Right lobe of liver (tissue), 6 donors: ENCODE measurements around the gene TMEM213. TPM values are rescaled to one million over a fixed set of nuclear protein-coding genes. Genes with fewer than 3 reads are reported as not detected.

ENCODE experiments used
- ATAC-seq, 4 donors: fragments of 200-7000 bp; cut with Tn5 transposase; one replicate each; pipeline ENCODE4 v1.9.1; 2020; ENCODE audit warnings: mild to moderate bottlenecking in 4 of 4, moderate library complexity in 4 of 4
- DNase-seq, 3 donors: peaks; one replicate each; pipeline ENCODE4 v3.0.0-alpha.2; 2020
- H3K27ac ChIP-seq, 3 donors: fragments of 200-600 bp; one replicate each; pipeline ENCODE4 v1.8.0; 2022
- H3K27me3 ChIP-seq, 2 donors: fragments of 200-600 bp; one replicate each; pipeline ENCODE4 v1.8.0; 2022
- H3K36me3 ChIP-seq, 4 donors: fragments of 200-600 bp; sonication (generic) in 1 of 4; one replicate each; pipeline versions ENCODE4 v1.5.1 to v1.8.0; 2017 to 2022; ENCODE audit warnings: control low read depth in 1 of 4
- H3K4me1 ChIP-seq, 4 donors: fragments of 200-600 bp; sonication (generic) in 1 of 4; one replicate each; pipeline versions ENCODE4 v1.5.1 to v1.8.0; 2017 to 2022; ENCODE audit warnings: control low read depth in 1 of 4
- H3K4me3 ChIP-seq, 3 donors: fragments of 200-600 bp; one replicate each; pipeline ENCODE4 v1.8.0; 2022
- H3K9me3 ChIP-seq, 4 donors: fragments of 200-600 bp; sonication (generic) in 1 of 4; one replicate each; pipeline versions ENCODE4 v1.5.1 to v1.8.0; 2017 to 2022; ENCODE audit warnings: control low read depth in 1 of 4
- POLR2A ChIP-seq: fragments of 450-650 bp; IDR thresholded peaks from one replicate; pipeline ENCODE4 v1.6.1; 2017; ENCODE audit warnings: antibody characterized with exemption, mild to moderate bottlenecking
- WGBS: methylation state at CpG from one replicate; pipeline ENCODE4 v1.1.6; 2018; ENCODE audit warnings: low coverage, low lambda C conversion rate; ENCODE audit not compliant: insufficient coverage; ENCODE audit errors: missing lambda C conversion rate; 5-methylcytosine and 5-hydroxymethylcytosine counted together
- intact Hi-C, 2 donors: fragments of 100-400 bp; cut with DNase I; formaldehyde crosslinking; loops; one replicate each; pipeline versions ENCODE4 v1.11.2 to v1.14.1; 2022
- total RNA-seq, 6 experiments: library from RNA; depleted of rRNA in 2 of 6; stranded (reverse); fragments of >200 nt in 2 of 6; fragmentation: NEBNext Ultra II Directional in 3 of 6; extraction: Animal tissue kit (Norgen Biotek cat#: 25700) in 3 of 6; gene quantifications; one replicate each; pipeline versions ENCODE4 v1.1.0 to v1.2.4, GENCODE V29; 2016 to 2023
- TF ChIP-seq, protein P1 (sequence below), 4 donors: fragments of 200-600 bp in 3 of 4; fragments of 450-650 bp in 1 of 4; IDR thresholded peaks; one replicate each; pipeline versions ENCODE4 v1.5.1 to v1.8.0; 2016 to 2022; ENCODE audit warnings: antibody characterized with exemption in 4 of 4, mild to moderate bottlenecking in 2 of 4
- donor health status: DM: no; HTN: yes; CAD: no.
- donor health status: DM: no; HTN: no; CAD: no.
- donor health status: DM: no; HTN: no; CAD: no.
- donor health status: DM: no; HTN: yes; CAD: no.
- donor health status: DM: no; HTN: yes; CAD: no.

TMEM213 gene
- total RNA-seq, 6 experiments from 2014 or later: not detected

DNA sequence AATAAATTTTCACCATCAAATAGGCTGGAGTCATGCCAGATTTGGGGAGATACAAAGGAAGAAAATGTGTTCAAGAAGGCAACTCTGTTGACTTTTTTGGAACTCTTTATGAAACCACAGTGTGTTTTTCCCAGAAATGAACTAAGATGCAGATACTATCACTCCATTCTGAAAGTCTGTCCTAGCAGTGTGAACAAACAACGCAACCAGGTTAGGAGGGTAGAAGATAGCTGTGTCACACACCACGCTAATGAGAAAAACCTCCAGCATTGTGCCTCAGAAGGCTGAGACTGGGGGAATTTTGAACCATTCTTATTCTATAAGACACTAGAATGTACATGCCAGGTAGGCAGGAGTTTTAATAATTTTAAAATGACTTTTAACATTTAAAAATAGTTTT, 16.2 kb downstream of the TMEM213 start:
- H3K27me3 ChIP-seq: no peaks in the 10 kb centered on the region
- no peak for DNase-seq
- intact Hi-C loops: no loop called here
- no peak overlapping the region for H3K4me3 ChIP-seq
- H3K4me1 ChIP-seq: no peaks in the 10 kb centered on the region
- 53% methylated on average over 2 of the region's 2 CpGs for WGBS
- H3K36me3 ChIP-seq: no peaks in the 10 kb centered on the region
- TF ChIP-seq, protein P1, sequence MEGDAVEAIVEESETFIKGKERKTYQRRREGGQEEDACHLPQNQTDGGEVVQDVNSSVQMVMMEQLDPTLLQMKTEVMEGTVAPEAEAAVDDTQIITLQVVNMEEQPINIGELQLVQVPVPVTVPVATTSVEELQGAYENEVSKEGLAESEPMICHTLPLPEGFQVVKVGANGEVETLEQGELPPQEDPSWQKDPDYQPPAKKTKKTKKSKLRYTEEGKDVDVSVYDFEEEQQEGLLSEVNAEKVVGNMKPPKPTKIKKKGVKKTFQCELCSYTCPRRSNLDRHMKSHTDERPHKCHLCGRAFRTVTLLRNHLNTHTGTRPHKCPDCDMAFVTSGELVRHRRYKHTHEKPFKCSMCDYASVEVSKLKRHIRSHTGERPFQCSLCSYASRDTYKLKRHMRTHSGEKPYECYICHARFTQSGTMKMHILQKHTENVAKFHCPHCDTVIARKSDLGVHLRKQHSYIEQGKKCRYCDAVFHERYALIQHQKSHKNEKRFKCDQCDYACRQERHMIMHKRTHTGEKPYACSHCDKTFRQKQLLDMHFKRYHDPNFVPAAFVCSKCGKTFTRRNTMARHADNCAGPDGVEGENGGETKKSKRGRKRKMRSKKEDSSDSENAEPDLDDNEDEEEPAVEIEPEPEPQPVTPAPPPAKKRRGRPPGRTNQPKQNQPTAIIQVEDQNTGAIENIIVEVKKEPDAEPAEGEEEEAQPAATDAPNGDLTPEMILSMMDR (IDR thresholded peaks at IDR 0.05): no peak
- TF ChIP-seq POLR2A: no peak
- ATAC-seq: no peak
- H3K9me3 ChIP-seq: no peaks in the 10 kb centered on the region
- no peak overlapping the region for H3K27ac ChIP-seq

DNA sequence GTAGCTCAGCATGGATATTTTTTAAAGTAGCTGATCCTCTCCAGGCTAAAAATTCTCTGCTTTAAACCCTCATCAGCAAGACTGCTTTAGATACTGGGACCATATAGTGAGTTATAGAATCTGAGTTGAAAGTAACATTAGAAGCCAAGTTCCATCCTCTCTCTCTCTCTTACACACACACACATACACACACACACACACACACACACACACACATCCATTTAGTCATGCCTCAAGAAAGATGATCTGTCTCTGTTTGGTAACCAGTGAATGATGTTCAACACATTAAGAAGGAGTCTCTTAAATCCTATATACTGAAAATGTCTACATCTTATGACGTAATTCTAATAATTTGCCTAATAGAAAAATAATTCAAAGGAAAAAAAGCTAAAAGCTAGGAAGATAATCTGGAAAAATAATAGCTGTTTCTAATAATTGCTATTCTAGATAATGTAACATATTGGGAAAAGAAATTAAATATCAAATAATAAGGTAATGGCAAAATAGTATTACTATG, 17.1 kb downstream of the TMEM213 start:
- Histone ChIP-seq H3K9me3 (no peaks in the 10 kb centered on the region), H3K27me3 (no peaks in the 10 kb centered on the region), H3K4me3 (no peak overlapping the region), H3K27ac (no peak overlapping the region), H3K4me1 (no peaks in the 10 kb centered on the region), H3K36me3 (no peaks in the 10 kb centered on the region)
- TF ChIP-seq POLR2A: no peak
- TF ChIP-seq, protein P1 (IDR thresholded peaks at IDR 0.05): no peak
- DNase-seq: no peak
- ATAC-seq: no peak
- WGBS: 67% methylated on average over 1 of the region's 1 CpG
- intact Hi-C loops: no loop called here

DNA sequence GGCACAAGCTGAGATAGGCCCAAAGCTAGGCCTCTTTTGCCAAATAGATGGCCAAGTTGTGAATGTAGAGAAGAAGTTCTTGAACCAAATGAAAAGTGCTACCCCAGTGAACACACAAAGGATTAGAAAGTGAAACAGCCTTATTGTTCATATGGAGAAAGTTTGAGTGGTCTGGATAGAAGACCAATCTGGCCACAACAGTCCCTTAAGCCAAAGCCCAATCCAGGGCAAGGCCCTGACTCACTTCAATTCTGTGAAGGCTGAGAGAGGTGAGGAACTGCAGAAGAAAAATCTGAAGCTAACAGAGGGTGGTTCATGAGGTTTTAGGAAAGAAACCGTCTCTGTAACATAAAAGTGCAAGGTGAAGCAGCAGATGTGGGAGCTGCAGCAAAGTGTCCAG, 18.9 kb downstream of the TMEM213 start:
- Histone ChIP-seq H3K27ac (no peak overlapping the region), H3K9me3 (no peaks in the 10 kb centered on the region), H3K36me3 (no peaks in the 10 kb centered on the region), H3K4me1 (no peaks in the 10 kb centered on the region), H3K4me3 (no peak overlapping the region), H3K27me3 (no peaks in the 10 kb centered on the region)
- intact Hi-C loops: no loop called here
- WGBS: no CpG with 5 or more reads among the region's 1 CpG
- DNase-seq: no peak
- ATAC-seq: no peak
- TF ChIP-seq, protein P1 (IDR thresholded peaks at IDR 0.05): no peak
- no peak for TF ChIP-seq POLR2A

DNA sequence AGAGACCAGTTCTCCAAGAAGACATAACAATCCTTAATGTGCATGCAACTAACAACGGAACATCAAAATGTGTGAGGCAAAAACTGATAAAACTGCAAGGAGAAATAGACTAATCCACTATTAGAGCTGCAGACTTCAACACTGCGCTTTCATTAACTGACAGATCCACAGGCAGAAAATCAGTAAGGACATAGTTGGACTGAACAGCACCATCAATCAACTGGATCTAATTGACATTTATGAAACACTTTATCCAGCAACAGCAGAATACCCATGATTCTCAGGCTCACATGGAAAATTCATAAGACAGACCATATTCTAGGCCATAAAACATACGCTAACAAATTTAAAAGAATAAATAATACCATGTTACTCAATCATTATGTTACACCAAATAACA, 21.8 kb downstream of the TMEM213 start:
- ATAC-seq (no peak), DNase-seq (no peak)
- Histone ChIP-seq H3K4me1 (no peaks in the 10 kb centered on the region), H3K9me3 (no peaks in the 10 kb centered on the region), H3K4me3 (no peak overlapping the region), H3K36me3 (no peaks in the 10 kb centered on the region), H3K27me3 (no peaks in the 10 kb centered on the region), H3K27ac (no peak overlapping the region)
- TF ChIP-seq, protein P1 (IDR thresholded peaks at IDR 0.05): no peak
- no peak for TF ChIP-seq POLR2A
- WGBS: 60% methylated on average over 3 of the region's 3 CpGs
- intact Hi-C loops: no loop called here

DNA sequence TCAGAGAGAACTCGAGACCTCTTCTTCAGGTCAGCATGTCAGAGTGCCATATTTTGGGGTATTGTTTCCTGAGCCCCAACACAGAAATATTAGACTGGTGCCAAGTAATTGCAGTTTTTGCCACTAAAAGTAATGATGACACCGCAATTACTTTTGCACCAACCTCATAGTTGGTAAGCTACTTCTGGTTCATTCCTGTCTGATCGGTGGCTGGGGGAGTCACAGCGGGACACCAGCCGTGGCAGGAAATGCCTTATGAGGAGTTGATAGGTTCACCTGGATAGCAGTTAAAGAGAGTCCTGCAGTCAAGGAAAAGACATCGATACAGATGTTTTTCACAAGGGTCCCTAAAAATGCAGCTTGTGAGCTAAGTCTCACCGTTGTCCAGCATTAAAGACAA, 24.1 kb downstream of the TMEM213 start:
- Histone ChIP-seq H3K27me3 (no peaks in the 10 kb centered on the region), H3K27ac (no peak overlapping the region), H3K36me3 (no peaks in the 10 kb centered on the region), H3K4me3 (no peak overlapping the region), H3K4me1 (no peaks in the 10 kb centered on the region), H3K9me3 (no peaks in the 10 kb centered on the region)
- TF ChIP-seq, protein P1 (IDR thresholded peaks at IDR 0.05): no peak
- no peak for TF ChIP-seq POLR2A
- intact Hi-C loops: no loop called here
- WGBS: 98% methylated on average over 5 of the region's 7 CpGs
- ATAC-seq (no peak), DNase-seq (no peak)
